H1 (cell line): ENCODE measurements around the gene SYCE3. TPM values are rescaled to one million over a fixed set of nuclear protein-coding genes. Genes with fewer than 3 reads are reported as not detected.

Source experiments
- CTCF ChIA-PET: fragments of 300-600 bp; sonication (Branson Sonifier 250); formaldehyde crosslinking; loops from one replicate; lab custom pipeline; 2021; ENCODE audit not compliant: partially characterized antibody; lab: Charles Lee
- POLR2A ChIA-PET: fragments of 300-600 bp; sonication (Branson Sonifier 250); formaldehyde crosslinking; loops from one replicate; lab custom pipeline; 2021; ENCODE audit warnings: inconsistent platforms; ENCODE audit not compliant: partially characterized antibody; lab: Charles Lee
- DNase-seq, 2 experiments: peaks; one replicate each; pipeline versions ENCODE4 v3.0.0 to v3.0.0-alpha.2; 2010 to 2022; ENCODE audit warnings: low spot score in 2 of 2, low read depth in 1 of 2, mixed read lengths in 1 of 2
- FAIRE-seq: peaks from 2 replicates; lab custom pipeline; 2011; peaks lifted over from hg19 to GRCh38; lab: Jason Lieb, UNC
- H2AFZ ChIP-seq: 2 replicates; pipeline ENCODE4 v1.8.1; 2012; ENCODE audit warnings: low read length, inconsistent platforms
- H2AK5ac ChIP-seq: 2 replicates; pipeline ENCODE4 v1.6.1; 2013; ENCODE audit warnings: low read depth, low read length
- H2BK120ac ChIP-seq: replicated peaks from 2 replicates; pipeline ENCODE3; 2013; ENCODE audit warnings: low read depth, low read length, inconsistent platforms
- H2BK12ac ChIP-seq: 2 replicates; pipeline ENCODE4 v1.6.1; 2013; ENCODE audit warnings: low read depth, low read length
- H2BK15ac ChIP-seq: 2 replicates; pipeline ENCODE4 v1.6.1; 2013; ENCODE audit warnings: low read length
- H2BK20ac ChIP-seq: 2 replicates; pipeline ENCODE4 v1.6.1; 2013; ENCODE audit warnings: low read length
- H2BK5ac ChIP-seq: 2 replicates; pipeline ENCODE4 v1.6.1; 2013; ENCODE audit warnings: low read depth, low read length
- H3K14ac ChIP-seq: 2 replicates; pipeline ENCODE4 v1.6.1; 2013; ENCODE audit warnings: inconsistent platforms; ENCODE audit not compliant: insufficient read length
- H3K18ac ChIP-seq: 2 replicates; pipeline ENCODE4 v1.6.1; 2013; ENCODE audit warnings: low read length; ENCODE audit errors: extremely low read depth
- H3K23ac ChIP-seq: 2 replicates; pipeline ENCODE4 v1.6.1; 2013; ENCODE audit warnings: inconsistent platforms; ENCODE audit not compliant: insufficient read length
- H3K23me2 ChIP-seq: 2 replicates; pipeline ENCODE4 v1.6.1; 2013; ENCODE audit warnings: low read depth, low read length
- H3K27ac ChIP-seq: 2 replicates; pipeline ENCODE4 v1.6.1; 2011; ENCODE audit warnings: low read depth, low read length, inconsistent platforms
- H3K27me3 ChIP-seq, 4 experiments: replicated peaks in 1 of 4; 1 replicate in 1 of 4; 2 replicates in 3 of 4; pipeline versions ENCODE4 v1.6.1 to v1.8.1; 2011 to 2013; ENCODE audit warnings: low read length in 3 of 4, mild to moderate bottlenecking in 3 of 4, inconsistent platforms in 2 of 4, mixed read lengths in 2 of 4, moderate library complexity in 1 of 4; ENCODE audit not compliant: control insufficient read depth in 3 of 4, insufficient read depth in 3 of 4; ENCODE audit errors: extremely low read depth in 1 of 4
- H3K36me3 ChIP-seq, 4 experiments: 2 replicates each; pipeline versions ENCODE4 v1.6.1 to v1.8.1; 2011 to 2013; ENCODE audit warnings: mild to moderate bottlenecking in 4 of 4, low read length in 3 of 4, moderate library complexity in 2 of 4, control low read depth in 1 of 4, inconsistent platforms in 1 of 4; ENCODE audit not compliant: insufficient read depth in 4 of 4, control insufficient read depth in 2 of 4
- H3K4ac ChIP-seq: replicated peaks from 2 replicates; pipeline ENCODE3; 2013; ENCODE audit warnings: low read length, low read depth, mixed read lengths, inconsistent platforms; ENCODE audit not compliant: insufficient read length
- H3K4me1 ChIP-seq, 4 experiments: replicated peaks in 1 of 4; 1 replicate in 1 of 4; 2 replicates in 3 of 4; pipeline versions ENCODE4 v1.6.1 to v1.8.1; 2011 to 2013; ENCODE audit warnings: low read length in 3 of 4, inconsistent platforms in 2 of 4, mixed read lengths in 1 of 4; ENCODE audit not compliant: insufficient read depth in 4 of 4, control insufficient read depth in 3 of 4
- H3K4me2 ChIP-seq, 2 experiments: 2 replicates each; pipeline versions ENCODE4 v1.6.1 to v1.8.1; 2011 to 2013; ENCODE audit warnings: low read depth in 2 of 2, low read length in 2 of 2, control low read depth in 1 of 2, inconsistent platforms in 1 of 2, mild to moderate bottlenecking in 1 of 2; ENCODE audit not compliant: insufficient read depth in 1 of 2
- H3K4me3 ChIP-seq, 4 experiments: fragments of 200-600, 300-600 bp in 1 of 4; sonication (generic), shearing (Covaris generic), sonication (Bioruptor Twin) in 1 of 4; 2 replicates each; pipeline versions ENCODE4 v1.5.1 to v1.8.1; 2011 to 2016; ENCODE audit warnings: low read length in 4 of 4, low read depth in 3 of 4, control low read depth in 2 of 4, inconsistent platforms in 2 of 4, mild to moderate bottlenecking in 2 of 4, mixed read lengths in 1 of 4, moderate library complexity in 1 of 4; ENCODE audit not compliant: insufficient read depth in 2 of 4; ENCODE audit errors: extremely low read depth in 1 of 4
- H3K56ac ChIP-seq: replicated peaks from 2 replicates; pipeline ENCODE3; 2013; ENCODE audit warnings: low read depth, mild to moderate bottlenecking, mixed read lengths, low read length, inconsistent platforms; ENCODE audit not compliant: insufficient read length
- H3K79me1 ChIP-seq: 2 replicates; pipeline ENCODE4 v1.6.1; 2013; ENCODE audit warnings: low read depth, low read length, control low read depth
- H3K79me2 ChIP-seq, 2 experiments: 2 replicates each; pipeline versions ENCODE4 v1.6.1 to v1.8.1; 2012 to 2013; ENCODE audit warnings: low read length in 2 of 2, mild to moderate bottlenecking in 2 of 2, inconsistent platforms in 1 of 2; ENCODE audit not compliant: insufficient read depth in 2 of 2, control insufficient read depth in 1 of 2
- H3K9ac ChIP-seq, 4 experiments: replicated peaks in 1 of 4; 1 replicate in 1 of 4; 2 replicates in 3 of 4; pipeline versions ENCODE4 v1.6.1 to v1.8.1; 2011 to 2013; ENCODE audit warnings: low read depth in 3 of 4, low read length in 3 of 4, control low read depth in 2 of 4, mild to moderate bottlenecking in 2 of 4, moderate library complexity in 2 of 4, inconsistent platforms in 1 of 4; ENCODE audit errors: extremely low read depth in 1 of 4
- H3K9me3 ChIP-seq, 2 experiments: 2 replicates each; pipeline versions ENCODE4 v1.6.1 to v1.8.1; 2012 to 2013; ENCODE audit warnings: mild to moderate bottlenecking in 2 of 2, moderate library complexity in 2 of 2, control low read depth in 1 of 2, inconsistent platforms in 1 of 2, low read depth in 1 of 2, low read length in 1 of 2, mixed read lengths in 1 of 2; ENCODE audit not compliant: insufficient read depth in 2 of 2
- H4K20me1 ChIP-seq, 2 experiments: replicated peaks in 1 of 2; 2 replicates each; pipeline versions ENCODE3 to v1.8.1; 2011 to 2013; ENCODE audit warnings: inconsistent platforms in 2 of 2, low read length in 2 of 2, mild to moderate bottlenecking in 1 of 2; ENCODE audit not compliant: insufficient read depth in 2 of 2, control insufficient read depth in 1 of 2
- H4K5ac ChIP-seq: 2 replicates; pipeline ENCODE4 v1.6.1; 2013; ENCODE audit warnings: low read length, low read depth, mixed read lengths, inconsistent platforms; ENCODE audit not compliant: insufficient read length
- H4K8ac ChIP-seq: 2 replicates; pipeline ENCODE4 v1.8.0; 2013; ENCODE audit warnings: mild to moderate bottlenecking, moderate library complexity, low read length, inconsistent platforms; ENCODE audit not compliant: insufficient read depth; ENCODE audit errors: extremely low read depth
- H4K91ac ChIP-seq: replicated peaks from 2 replicates; pipeline ENCODE3; 2013; ENCODE audit warnings: low read length, mixed read lengths, inconsistent platforms; ENCODE audit not compliant: insufficient read length
- RAD21 ChIP-seq, 2 experiments: IDR thresholded peaks in 1 of 2; conservative IDR thresholded peaks in 1 of 2; 2 replicates each; pipeline ENCODE4 v1.6.1; 2011; ENCODE audit warnings: low read depth in 2 of 2, low read length in 2 of 2, improper control_type of control experiment in 1 of 2, inconsistent platforms in 1 of 2, mild to moderate bottlenecking in 1 of 2, moderate library complexity in 1 of 2
- TBP ChIP-seq: IDR thresholded peaks from 2 replicates; pipeline ENCODE4 v1.6.1; 2011; ENCODE audit warnings: low read depth, low read length, improper control_type of control experiment
- WGBS, 2 experiments: shearing (Covaris generic) in 1 of 2; methylation state at CpG; one replicate each; pipeline versions ENCODE4 v1.1.6 to v1.1.7; 2013 to 2015; ENCODE audit warnings: low lambda C conversion rate in 2 of 2, mixed read lengths in 2 of 2, inconsistent platforms in 1 of 2, low coverage in 1 of 2, missing lambda C conversion rate in 1 of 2; ENCODE audit not compliant: insufficient replicate concordance in 2 of 2, insufficient coverage in 1 of 2, insufficient read length in 1 of 2; ENCODE audit errors: extremely low coverage in 1 of 2, missing lambda C conversion rate in 1 of 2; 5-methylcytosine and 5-hydroxymethylcytosine counted together
- polyA plus RNA-seq, 7 experiments: library from polyadenylated mRNA; depleted of rRNA in 3 of 7; stranded (reverse) in 5 of 7; unstranded in 2 of 7; fragments of >200 nt in 5 of 7; fragments of 200-250 nt in 2 of 7; gene quantifications; 1 replicate in 5 of 7; 2 replicates in 1 of 7; 4 replicates in 1 of 7; pipeline versions ENCODE4 v1.2.1 to v1.2.3, GENCODE V29; 2011 to 2013; ENCODE audit warnings: missing spikeins in 2 of 7, mixed read lengths in 2 of 7
- total RNA-seq: library from RNA; stranded (reverse); fragmentation: NEBNext Ultra II Directional; extraction: Animal tissue kit (Norgen Biotek cat#: 25700); gene quantifications from 2 replicates; pipeline ENCODE4 v1.2.1, GENCODE V29; 2021
- TF ChIP-seq, protein P1 (sequence below), 3 experiments: IDR thresholded peaks; 1 replicate in 2 of 3; 2 replicates in 1 of 3; pipeline versions ENCODE4 v1.5.1 to v1.6.1; 2011; ENCODE audit warnings: low read length in 3 of 3, mild to moderate bottlenecking in 3 of 3, inconsistent platforms in 2 of 3, low read depth in 1 of 3, moderate library complexity in 1 of 3; ENCODE audit not compliant: insufficient read depth in 1 of 3; ENCODE audit errors: control extremely low read depth in 1 of 3

The SYCE3 gene
- total and polyA plus RNA-seq, 2 of the 8 experiments (the other 6 are each of a cell fraction or from before 2014, with no cell fraction given) = 1.9 TPM; not detected in 1

DNA sequence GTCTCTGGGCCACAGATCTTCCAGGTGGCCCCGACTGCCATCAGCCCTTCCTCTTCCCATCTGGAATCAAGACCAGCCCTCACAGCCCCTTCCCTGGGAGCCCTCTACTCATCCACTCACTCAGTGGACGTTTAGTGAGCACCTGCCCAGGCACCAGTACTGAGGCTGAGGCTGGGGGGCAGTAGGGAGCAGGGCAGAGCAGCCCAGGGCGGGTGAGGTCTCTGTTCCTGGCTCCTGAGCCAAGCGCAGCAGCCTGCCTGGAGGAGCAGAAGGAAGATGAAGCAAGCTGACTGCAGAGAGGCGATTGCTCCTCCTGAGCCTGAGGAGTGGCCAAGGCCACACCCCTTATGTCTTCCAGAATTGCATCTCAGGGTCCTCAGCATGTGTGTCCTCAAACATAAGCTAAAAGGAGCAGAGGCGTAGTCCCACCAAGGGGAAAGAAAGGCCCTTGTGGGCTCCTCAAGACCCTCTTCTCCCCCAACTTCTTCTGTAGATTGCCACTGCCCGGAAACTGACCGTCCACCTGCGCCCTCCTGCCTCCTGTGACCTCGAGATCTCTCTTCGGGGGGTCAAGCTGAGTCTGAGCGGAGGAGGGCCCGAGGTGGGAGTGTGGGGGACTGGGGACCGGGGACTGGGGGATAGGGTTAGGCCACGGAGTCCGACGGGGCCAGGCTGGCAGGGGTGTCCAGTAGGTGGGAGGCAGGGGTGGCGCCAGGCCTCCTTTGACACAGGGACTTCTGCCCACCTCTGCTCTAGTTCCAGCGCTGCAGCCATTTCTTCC lies 43.6 kb upstream of the SYCE3 start:
- H3K56ac ChIP-seq = no peak overlapping the region
- no peak overlapping the region for H3K4me2 ChIP-seq
- H3K23ac ChIP-seq = no peak overlapping the region
- H3K27ac ChIP-seq = no peak overlapping the region
- no peak overlapping the region for H2BK5ac ChIP-seq
- peaks cover 0 to 3% (median 0%) of the 10 kb centered on the region in 4 experiments; a peak in 1 of 8 replicates for H3K36me3 ChIP-seq
- H3K27me3 ChIP-seq = peaks cover 38 to 54% (median 48%) of the 10 kb centered on the region in 4 experiments; a peak in 6 of 7 replicates
- H4K91ac ChIP-seq = no peak overlapping the region
- POLR2A ChIA-PET = interaction anchor here (0.8 kb wide), 1 partner anchor 20 kb away, joined by 3 read pairs; no protein-coding TSS in a partner anchor
- CTCF ChIA-PET = interaction anchor here (0.7 to 5.4 kb wide), 15 partner anchors 13 to 134 kb away, joined by 3 to 39 read pairs (median 3); partner anchors contain the start of genes CPT1B and SYCE3
- no peak overlapping the region for H4K8ac ChIP-seq
- peaks cover 2% of the 10 kb centered on the region; the same call in 1 of the 2 replicates for H3K23me2 ChIP-seq
- no peak overlapping the region for H2BK15ac ChIP-seq
- no peak overlapping the region for H2BK20ac ChIP-seq
- no peak overlapping the region for H4K5ac ChIP-seq
- no peak overlapping the region for H2BK12ac ChIP-seq
- 86% methylated on average over 17 of the region's 19 CpGs; no CpG with 5 or more reads in 1 of the 2 experiments for WGBS, 2 experiments
- peaks cover 8 to 12% of the 10 kb centered on the region in 2 experiments for H4K20me1 ChIP-seq
- H2BK120ac ChIP-seq = no peak overlapping the region
- H3K79me2 ChIP-seq = no peaks in the 10 kb centered on the region
- peak in 1 of 2 experiments; percentile 46 for DNase-seq
- H3K4me3 ChIP-seq = no peak overlapping the region
- H3K9me3 ChIP-seq = no peaks in the 10 kb centered on the region
- H3K18ac ChIP-seq = no peak overlapping the region
- no peak overlapping the region for H2AFZ ChIP-seq
- no peak overlapping the region for H3K14ac ChIP-seq
- no peaks in the 10 kb centered on the region for H3K79me1 ChIP-seq
- no peak overlapping the region for H3K9ac ChIP-seq
- no peak overlapping the region for H3K4ac ChIP-seq
- peak; percentile 14 to 40; a peak in 2 of 4 replicates for TF ChIP-seq RAD21 (IDR thresholded peaks at IDR 0.05 in 1 of 2, conservative IDR thresholded peaks at IDR 0.05 in 1 of 2; ENCODE audit: low read depth in 2 of 2, low read length in 2 of 2)
- TF ChIP-seq, protein P1, sequence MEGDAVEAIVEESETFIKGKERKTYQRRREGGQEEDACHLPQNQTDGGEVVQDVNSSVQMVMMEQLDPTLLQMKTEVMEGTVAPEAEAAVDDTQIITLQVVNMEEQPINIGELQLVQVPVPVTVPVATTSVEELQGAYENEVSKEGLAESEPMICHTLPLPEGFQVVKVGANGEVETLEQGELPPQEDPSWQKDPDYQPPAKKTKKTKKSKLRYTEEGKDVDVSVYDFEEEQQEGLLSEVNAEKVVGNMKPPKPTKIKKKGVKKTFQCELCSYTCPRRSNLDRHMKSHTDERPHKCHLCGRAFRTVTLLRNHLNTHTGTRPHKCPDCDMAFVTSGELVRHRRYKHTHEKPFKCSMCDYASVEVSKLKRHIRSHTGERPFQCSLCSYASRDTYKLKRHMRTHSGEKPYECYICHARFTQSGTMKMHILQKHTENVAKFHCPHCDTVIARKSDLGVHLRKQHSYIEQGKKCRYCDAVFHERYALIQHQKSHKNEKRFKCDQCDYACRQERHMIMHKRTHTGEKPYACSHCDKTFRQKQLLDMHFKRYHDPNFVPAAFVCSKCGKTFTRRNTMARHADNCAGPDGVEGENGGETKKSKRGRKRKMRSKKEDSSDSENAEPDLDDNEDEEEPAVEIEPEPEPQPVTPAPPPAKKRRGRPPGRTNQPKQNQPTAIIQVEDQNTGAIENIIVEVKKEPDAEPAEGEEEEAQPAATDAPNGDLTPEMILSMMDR (IDR thresholded peaks at IDR 0.05; ENCODE audit: control extremely low read depth in 1 of 3, insufficient read depth in 1 of 3, low read depth in 1 of 3, low read length in 3 of 3) = peak; percentile 41 to 48 (median 43)
- no peak for TF ChIP-seq TBP
- TF ChIP-seq, all 59 proteins: peak for 2
- peaks cover 0 to 12% (median under 1%) of the 10 kb centered on the region in 4 experiments; a peak in 4 of 7 replicates for H3K4me1 ChIP-seq
- FAIRE-seq = no peak
- H2AK5ac ChIP-seq = no peak overlapping the region
